Sigmoid colon (tissue), 4 donors: Measurements from ENCODE around the gene PLPPR3.

ENCODE experiments used
- CTCF ChIP-seq, 4 experiments: fragments of 450-650 bp in 3 of 4; fragments of 200-600 bp in 1 of 4; IDR thresholded peaks; one replicate each; pipeline ENCODE4 v1.5.1; 2016 to 2019; ENCODE audit warnings: antibody characterized with exemption in 4 of 4, mild to moderate bottlenecking in 3 of 4, moderate library complexity in 2 of 4
- EP300 ChIP-seq, 4 donors: sonication (generic); formaldehyde crosslinking; IDR thresholded peaks; one replicate each; pipeline ENCODE4 v1.6.1; 2017; ENCODE audit warnings: antibody characterized with exemption in 4 of 4
- POLR2A ChIP-seq, 2 donors: fragments of 450-650 bp; IDR thresholded peaks; one replicate each; pipeline ENCODE4 v1.6.1; 2016; ENCODE audit warnings: antibody characterized with exemption in 2 of 2, mild to moderate bottlenecking in 2 of 2, moderate library complexity in 2 of 2
- POLR2AphosphoS5 ChIP-seq, 4 donors: sonication (generic); formaldehyde crosslinking; IDR thresholded peaks; one replicate each; pipeline ENCODE4 v1.6.1; 2017; ENCODE audit warnings: antibody characterized with exemption in 4 of 4

DNA sequence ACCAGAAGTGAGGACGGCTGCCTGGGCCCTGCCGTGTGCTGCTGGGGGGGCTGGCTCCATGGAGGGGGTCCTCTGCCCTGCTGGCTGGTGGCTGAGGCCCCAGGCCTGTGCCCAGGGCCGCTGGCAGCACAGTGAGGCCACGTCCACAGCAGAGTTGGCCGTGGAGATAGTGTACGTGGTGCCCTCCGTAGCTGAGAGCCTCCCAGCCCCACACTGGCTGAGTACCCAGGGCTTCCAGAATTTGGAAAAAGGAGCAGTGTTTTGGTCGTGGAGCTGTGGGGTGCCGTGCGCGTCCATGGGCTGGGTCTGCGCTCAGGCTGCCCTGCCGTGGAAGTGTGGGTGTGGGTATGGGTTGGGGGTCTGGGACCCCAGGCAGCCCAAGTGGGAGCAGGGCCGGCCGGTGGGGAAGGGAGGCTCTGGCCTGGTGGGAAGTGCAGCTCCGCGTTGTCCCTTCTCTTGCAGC is 18.6 kb downstream of the PLPPR3 start:
- TF ChIP-seq POLR2A (IDR thresholded peaks at IDR 0.05) (no peak), CTCF (IDR thresholded peaks at IDR 0.05) (no peak), EP300 (IDR thresholded peaks at IDR 0.05) (no peak), POLR2AphosphoS5 (IDR thresholded peaks at IDR 0.05) (no peak)
